HT-29 (cell line): Measurements from ENCODE around the gene XYLB. TPM values are rescaled to one million over a fixed set of nuclear protein-coding genes. Genes with fewer than 3 reads are reported as not detected.

Experiments
- DNase-seq: peaks from one replicate; pipeline ENCODE4 v3.0.0-alpha.2; 2015; ENCODE audit warnings: low spot score
- small RNA-seq: library from RNA; depleted of rRNA; stranded (forward); fragments of <200 nt; gene quantifications from one replicate; pipeline ENCODE3, GENCODE V24; 2014
- total RNA-seq: library from RNA; depleted of rRNA; stranded (reverse); fragments of >200 nt; shearing (Covaris generic); gene quantifications from 2 replicates; pipeline ENCODE4 v1.2.3, GENCODE V29; 2014; rRNA removed

Gene XYLB
- total RNA-seq, 1 experiment from 2014 or later = 4.2 TPM

GRCh38 chr3:38454178-38454883 is 107.7 kb downstream of the XYLB start:
- DNase-seq = peak; percentile 18

- DNase-seq = peak; percentile 65
Observed at GRCh38 chr3:38454884-38455638, 108.5 kb downstream of the XYLB start.

DNA sequence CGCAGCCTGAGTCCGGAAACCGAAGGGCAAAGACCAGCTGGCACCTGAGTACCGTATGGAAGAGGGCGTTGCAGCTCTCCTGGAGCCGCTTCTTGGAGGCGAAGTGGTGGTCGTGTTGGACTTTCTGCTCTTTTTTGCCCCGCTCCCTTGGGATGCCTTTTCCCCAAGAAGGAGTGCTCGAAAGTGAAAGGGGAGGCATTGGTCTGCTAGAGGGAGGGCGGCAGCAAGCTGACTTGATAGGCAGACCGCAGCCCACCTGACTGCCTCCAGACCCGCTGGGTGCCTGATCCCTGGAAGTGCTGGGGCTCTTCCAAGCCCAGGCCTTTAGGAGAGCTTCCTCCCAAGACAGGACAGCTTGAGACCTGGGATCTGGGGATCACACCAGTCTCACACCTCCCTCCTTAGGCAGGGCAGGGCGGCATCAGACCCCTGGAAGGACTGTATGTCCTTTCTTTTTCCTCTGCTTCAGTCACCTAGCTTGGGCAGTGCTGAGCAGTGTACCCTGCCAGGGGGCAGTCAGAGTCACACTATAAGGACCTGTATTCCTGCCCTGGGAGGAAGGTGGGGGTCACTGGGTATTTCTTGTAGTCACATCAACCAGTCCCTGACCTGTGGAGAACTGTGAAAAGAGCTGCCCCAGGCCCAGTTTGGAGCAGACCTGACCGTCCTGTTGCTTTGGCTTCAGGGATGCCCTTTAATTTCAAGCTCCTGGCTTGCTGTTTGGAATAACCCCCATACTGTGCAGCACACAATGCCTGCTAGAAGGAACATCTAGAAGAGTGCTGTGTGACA is 109.2 kb downstream of the XYLB start:
- no peak for DNase-seq

GRCh38 chr3:38457111-38458003 is 110.8 kb downstream of the XYLB start:
- no peak for DNase-seq

DNA sequence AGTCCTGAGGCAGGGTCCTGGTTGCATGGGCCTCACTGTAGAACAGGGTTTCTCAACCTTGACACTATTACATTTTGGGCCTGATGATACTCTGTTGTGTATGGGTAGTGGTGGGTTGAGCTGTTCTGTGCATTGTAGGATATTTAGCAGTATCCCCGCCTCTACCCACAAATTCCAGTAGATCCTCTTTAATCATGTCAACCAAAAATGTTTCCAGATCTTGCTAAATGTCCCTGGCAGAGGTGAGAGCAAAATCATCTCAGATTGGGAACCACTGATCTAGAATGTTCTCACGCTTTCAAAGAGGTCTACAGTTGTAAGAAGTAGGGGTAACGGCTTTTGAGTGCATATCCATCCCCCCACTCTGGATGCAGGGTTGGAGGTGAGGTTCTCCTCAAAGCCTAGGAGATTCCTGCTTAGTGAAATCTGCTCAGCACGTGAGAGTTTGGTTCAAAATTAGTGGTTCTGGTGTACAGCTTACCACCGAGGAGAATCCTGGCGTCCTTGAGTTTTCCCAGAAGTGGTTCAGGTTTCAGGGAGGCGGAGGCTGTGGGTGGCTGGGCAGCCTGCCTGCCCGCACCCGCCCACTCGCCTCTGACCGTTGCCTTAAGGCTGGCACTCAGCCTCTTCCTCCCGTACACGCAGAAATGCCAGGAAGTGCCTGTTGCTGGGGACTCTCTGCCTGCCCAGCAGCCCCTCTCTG is 112.4 kb downstream of the XYLB start:
- peak; percentile 41 for DNase-seq

DNA sequence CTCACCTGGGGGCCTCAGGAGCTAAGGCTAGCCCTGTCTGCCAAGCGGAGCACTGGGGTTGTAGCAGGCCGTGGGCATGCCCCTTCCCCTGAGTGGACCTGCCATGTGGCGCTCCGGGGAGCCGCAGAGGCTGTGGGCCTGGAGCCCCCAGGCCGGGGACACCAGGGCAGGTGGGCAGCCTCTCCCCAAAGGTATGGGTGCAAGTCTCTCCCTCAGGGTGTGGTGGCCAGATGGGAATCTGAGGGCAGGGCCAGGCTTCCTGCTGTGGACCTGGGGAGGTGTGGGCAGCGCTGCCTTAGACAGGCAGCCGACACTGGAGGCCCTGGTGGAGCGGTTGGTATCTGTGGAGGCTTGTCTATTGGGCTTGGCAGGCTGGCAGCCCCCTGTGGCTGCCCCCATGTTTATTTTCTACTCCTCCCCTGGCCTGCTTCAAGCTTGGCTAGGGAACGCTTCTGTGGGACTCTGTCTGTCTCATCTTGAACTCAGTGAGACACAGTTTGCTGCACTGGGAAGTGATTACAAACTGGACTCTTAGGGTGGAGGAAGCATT is 113.0 kb downstream of the XYLB start:
- no peak for DNase-seq

- no peak for DNase-seq
Observed at GRCh38 chr3:38460377-38461270, 114.0 kb downstream of the XYLB start.

Small RNA genes lying within 50 kb of the gene (small RNA-seq; reads per million reads assigned to genes)
- not detected for gene RNU6-235P

Other genes with a start within 250 kb of the XYLB start
- 71.9 and 84.7 TPM in 2 replicates for gene ACAA1, start 209.7 kb upstream of the XYLB start, total RNA-seq
- 5.5 and 11.9 TPM in 2 replicates for gene MYD88, start 208.1 kb upstream of the XYLB start, total RNA-seq
- 11.8 and 12.9 TPM in 2 replicates for gene OXSR1, start 181.2 kb upstream of the XYLB start, total RNA-seq
- 0.25 and 0.26 TPM in 2 replicates for gene SLC22A13, start 81.0 kb upstream of the XYLB start, total RNA-seq
- gene SLC22A14, start 64.5 kb upstream of the XYLB start, total RNA-seq = not detected in 2 replicates
- gene ACVR2B, start 107.1 kb downstream of the XYLB start, total RNA-seq = 3.0 and 5.2 TPM in 2 replicates
- 1.6 and 5.1 TPM in 2 replicates for gene EXOG, start 149.6 kb downstream of the XYLB start, total RNA-seq